GM19395 (cell line): ENCODE data around the gene HOXB3.

Source experiments
- ATAC-seq: cut with Tn5 transposase; IDR thresholded peaks from one replicate; pipeline ENCODE4 v1.9.1; 2021; ENCODE audit warnings: mild to moderate bottlenecking, moderate library complexity; ENCODE audit not compliant: unreplicated experiment

HOXB3 gene

DNA sequence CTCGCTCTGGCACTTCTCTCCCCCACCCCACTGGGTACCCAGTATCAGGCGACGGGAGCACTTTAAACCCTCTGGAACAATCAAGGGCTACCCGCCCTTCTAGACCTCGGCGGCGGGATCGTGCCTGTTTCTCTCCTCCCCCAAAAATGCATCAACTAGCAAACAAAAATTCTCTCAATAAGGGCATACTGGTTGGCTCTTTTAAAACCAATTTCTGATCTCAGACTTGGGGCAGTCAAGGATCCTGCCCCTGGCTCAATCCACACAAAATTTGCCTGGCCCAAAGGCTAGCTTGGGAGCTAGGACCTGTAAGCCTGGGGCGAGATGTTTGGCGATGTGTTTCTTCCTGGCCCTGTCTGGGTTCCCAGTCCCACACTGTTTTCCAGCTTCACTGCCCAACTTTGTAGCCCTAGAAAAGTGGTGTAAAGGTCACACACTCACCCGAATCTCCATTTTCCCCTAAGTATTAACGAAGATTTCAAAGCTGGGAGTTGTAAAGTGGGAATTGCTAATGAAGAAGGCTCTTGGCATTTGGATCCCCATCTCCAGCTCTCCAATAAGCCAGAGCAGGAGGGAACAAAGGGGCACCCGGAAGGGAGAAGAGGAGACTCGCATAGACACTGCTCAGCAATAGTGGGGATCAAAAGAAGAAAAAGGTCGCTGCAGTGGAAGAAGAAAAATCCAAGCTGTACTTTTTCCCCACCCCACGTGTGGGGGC is 30.8 kb downstream of the HOXB3 start:
- ATAC-seq, result no peak

GRCh38 chr17:48558831-48559121 is 31.3 kb downstream of the HOXB3 start:
- no peak for ATAC-seq

- ATAC-seq, result no peak
Measured at GRCh38 chr17:48558057-48558830, 31.8 kb downstream of the HOXB3 start.

GRCh38 chr17:48556576-48557401 is 33.3 kb downstream of the HOXB3 start:
- no peak for ATAC-seq

- ATAC-seq, result no peak
Measured at GRCh38 chr17:48556229-48556575, 33.8 kb downstream of the HOXB3 start.

DNA sequence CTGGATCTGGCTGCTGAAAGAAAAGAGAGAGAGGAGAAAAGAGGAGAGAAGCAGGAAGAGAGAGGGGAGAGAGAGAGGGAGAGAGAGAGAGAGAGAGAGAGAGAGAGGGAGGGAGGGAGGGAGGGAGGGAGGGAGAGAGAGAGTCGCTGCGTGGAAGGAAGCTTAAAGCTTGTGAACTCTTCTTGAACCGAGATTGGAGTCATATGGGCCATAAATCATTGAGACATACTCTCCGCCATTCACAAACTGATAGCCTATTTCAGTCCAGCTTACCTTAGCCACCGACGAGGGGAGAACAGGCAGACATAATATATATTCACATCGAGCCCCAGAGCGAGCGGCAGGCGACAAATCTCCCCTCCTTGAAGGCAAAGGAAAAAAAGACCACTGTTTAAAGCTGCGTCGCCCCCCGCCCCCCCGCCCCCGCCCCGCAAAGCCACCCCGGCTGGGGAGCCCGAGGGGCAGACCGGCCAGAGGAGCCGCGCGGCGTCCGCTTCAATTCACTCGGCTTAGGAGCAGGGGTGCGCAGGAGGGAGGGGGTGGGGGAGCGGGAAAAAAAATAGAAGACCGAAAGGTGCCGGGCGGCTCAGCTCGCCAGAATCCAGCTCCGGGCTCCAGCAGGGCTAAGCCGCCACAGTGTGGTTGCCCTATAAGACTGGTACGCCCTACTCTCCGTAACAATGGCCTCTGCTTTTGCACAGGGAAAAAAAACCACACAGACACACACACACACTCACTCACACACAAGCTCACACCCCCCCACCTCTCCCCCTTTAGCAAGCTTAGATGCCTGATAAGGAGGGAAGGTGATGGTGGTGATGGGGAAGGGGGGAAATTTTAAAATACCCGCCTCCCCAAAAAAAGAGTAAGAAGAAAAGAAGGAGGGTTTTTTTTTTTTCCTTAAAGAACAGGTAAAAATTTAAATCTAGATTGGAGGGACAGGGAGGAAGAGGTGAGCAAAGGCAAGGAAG is 34.5 kb downstream of the HOXB3 start:
- no peak for ATAC-seq

GRCh38 chr17:48554412-48555257 is 35.4 kb downstream of the HOXB3 start:
- no peak for ATAC-seq

GRCh38 chr17:48553826-48554225 is 36.2 kb downstream of the HOXB3 start:
- no peak for ATAC-seq

DNA sequence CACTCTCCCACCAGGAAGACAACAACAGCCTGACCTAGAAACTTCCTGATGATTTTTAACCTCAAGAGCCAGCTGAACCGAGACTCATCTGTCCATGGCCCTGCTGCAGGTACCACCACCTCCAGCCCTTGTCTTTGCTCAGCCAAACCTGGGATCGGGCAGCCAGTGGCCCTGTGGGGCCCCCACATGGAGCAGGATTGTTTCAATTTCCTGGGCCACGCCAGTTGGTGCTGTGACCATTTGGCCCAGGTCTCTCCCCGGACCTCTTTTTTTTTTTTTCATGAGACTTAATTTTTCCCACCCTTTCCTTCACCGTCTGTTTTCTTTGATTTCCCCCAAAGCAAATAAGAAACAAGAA is 36.9 kb downstream of the HOXB3 start:
- ATAC-seq, result no peak

- ATAC-seq, result no peak
Measured at GRCh38 chr17:48552466-48553189, 37.4 kb downstream of the HOXB3 start.

- ATAC-seq, result no peak
Measured at GRCh38 chr17:48551596-48552465, 38.2 kb downstream of the HOXB3 start.

DNA sequence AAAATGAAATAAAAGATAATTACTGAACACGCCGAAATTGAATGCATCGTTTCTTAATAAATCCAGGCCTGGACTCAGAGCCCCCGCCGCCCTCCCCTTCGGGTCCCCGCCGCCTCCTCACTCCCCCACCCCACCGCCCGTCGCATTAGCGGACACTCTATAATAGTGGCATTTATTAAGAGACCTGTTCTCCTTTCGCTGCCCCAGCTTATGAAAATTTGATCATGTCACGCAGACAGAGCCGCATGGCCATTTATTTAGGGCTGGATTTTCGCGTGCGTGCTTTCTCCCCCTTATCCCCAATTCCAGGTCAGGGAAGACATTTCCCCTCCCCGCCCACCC is 38.9 kb downstream of the HOXB3 start:
- ATAC-seq, result no peak

DNA sequence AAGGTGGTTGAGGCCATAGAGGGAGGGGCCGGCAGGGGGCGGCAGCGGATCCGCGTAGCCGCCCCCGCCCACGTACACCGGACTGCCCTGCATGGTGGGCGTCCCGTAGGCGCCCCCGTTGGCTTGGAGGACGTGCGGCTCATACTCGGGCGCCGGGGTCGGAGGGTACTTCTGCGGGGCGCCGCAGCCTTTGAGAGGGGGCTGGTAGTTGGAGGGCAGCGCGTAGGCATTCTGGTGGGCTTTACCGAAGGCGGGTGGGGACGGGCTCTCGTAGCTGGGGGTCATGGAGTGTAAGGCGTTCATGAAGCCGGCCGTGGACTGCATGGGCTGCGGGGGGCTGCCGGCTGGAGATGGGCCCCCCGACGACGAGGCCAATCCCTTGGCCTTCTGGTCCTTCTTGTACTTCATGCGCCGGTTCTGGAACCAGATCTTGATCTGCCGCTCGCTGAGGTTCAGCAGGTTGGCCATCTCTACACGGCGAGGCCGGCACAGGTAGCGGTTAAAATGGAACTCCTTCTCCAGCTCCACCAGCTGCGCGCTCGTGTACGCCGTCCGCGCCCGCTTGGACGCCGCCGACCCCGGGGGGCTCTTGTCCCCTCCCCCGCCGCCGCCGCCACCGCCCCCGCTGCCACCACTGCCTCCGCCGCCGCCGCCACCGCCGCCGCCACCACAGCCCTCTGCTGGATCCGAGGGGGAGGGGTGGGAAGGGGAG is 39.4 kb downstream of the HOXB3 start:
- no peak for ATAC-seq

- ATAC-seq, result no peak
Measured at GRCh38 chr17:48549914-48550501, 40.0 kb downstream of the HOXB3 start.

GRCh38 chr17:48549281-48549630 is 40.8 kb downstream of the HOXB3 start:
- no peak for ATAC-seq

GRCh38 chr17:48548523-48549280 is 41.3 kb downstream of the HOXB3 start:
- no peak for ATAC-seq
